ENCODE measurements around the gene SLC37A4. TPM values are rescaled to one million over a fixed set of nuclear protein-coding genes. Genes with fewer than 3 reads are reported as not detected.
A peak's percentile ranks its signal among the peaks of the same experiment; 100 is the strongest.
"Not testable (repeated sequence)": the region's sequence is repeated elsewhere in the genome, so short reads cannot be mapped to it uniquely, and the experiment has no call there.

Gene SLC37A4
- total RNA-seq: 10 to 100 TPM; 28.1 to 36.8 TPM

- H3K4me3 Mint-ChIP-seq: peak within 1 kb of the TSS; percentile 84
- peaks cover 24% of the 10 kb centered on the region for H3K36me3 Mint-ChIP-seq (ENCODE audit: low read depth)
- no peaks in the 10 kb centered on the region for H3K27me3 Mint-ChIP-seq
- no peaks in the 10 kb centered on the region for H3K9me3 Mint-ChIP-seq
- H3K4me1 Mint-ChIP-seq: peaks cover 9% of the 10 kb centered on the region
- peak within 1 kb of the TSS; percentile 78 for H3K27ac Mint-ChIP-seq
- ATAC-seq (replicated peaks): peak; percentile 93
Measured at GRCh38 chr11:119030329-119031047, at the start of gene SLC37A4. Gene SLC37A4, minus strand, starts transcription at chr11:119030877.

GRCh38 chr11:119078675-119079420 lies 48.2 kb upstream of the SLC37A4 start:
- ATAC-seq (replicated peaks): no peak
- Mint-ChIP-seq H3K4me1 (no peaks in the 10 kb centered on the region), H3K4me3 (no peak overlapping the region), H3K9me3 (no peaks in the 10 kb centered on the region), H3K27me3 (no peaks in the 10 kb centered on the region), H3K27ac (no peak overlapping the region), H3K36me3 (ENCODE audit: low read depth) (peaks cover 83% of the 10 kb centered on the region)

- H3K9me3 Mint-ChIP-seq: no peaks in the 10 kb centered on the region
- no peak for ATAC-seq (replicated peaks)
- H3K36me3 Mint-ChIP-seq (ENCODE audit: low read depth): peaks cover 93% of the 10 kb centered on the region
- no peak overlapping the region for H3K4me3 Mint-ChIP-seq
- peaks cover 2% of the 10 kb centered on the region for H3K4me1 Mint-ChIP-seq
- H3K27me3 Mint-ChIP-seq: no peaks in the 10 kb centered on the region
- H3K27ac Mint-ChIP-seq: no peak overlapping the region
Measured at GRCh38 chr11:119077839-119078238, 47.2 kb upstream of the SLC37A4 start.

GRCh38 chr11:119067371-119068222 lies 36.9 kb upstream of the SLC37A4 start, which contains the start of gene VPS11:
Gene VPS11, plus strand, starts transcription at chr11:119067818. Its CDS starts 6 bp downstream, at chr11:119067824.
- Mint-ChIP-seq H3K27ac (peak within 1 kb of the TSS; percentile 99), H3K27me3 (no peaks in the 10 kb centered on the region), H3K9me3 (no peaks in the 10 kb centered on the region), H3K4me1 (peaks cover 23% of the 10 kb centered on the region), H3K36me3 (ENCODE audit: low read depth) (peaks cover 63% of the 10 kb centered on the region), H3K4me3 (peak within 1 kb of the TSS; percentile 97)
- ATAC-seq (replicated peaks): peak; percentile 97

GRCh38 chr11:119065369-119065768 lies 34.7 kb upstream of the SLC37A4 start:
- H3K36me3 Mint-ChIP-seq (ENCODE audit: low read depth): peaks cover 45% of the 10 kb centered on the region
- peak overlapping the region; percentile 97 for H3K4me3 Mint-ChIP-seq
- H3K27me3 Mint-ChIP-seq: no peaks in the 10 kb centered on the region
- peak; percentile 20 for ATAC-seq (replicated peaks)
- H3K4me1 Mint-ChIP-seq: peaks cover 22% of the 10 kb centered on the region
- no peaks in the 10 kb centered on the region for H3K9me3 Mint-ChIP-seq
- H3K27ac Mint-ChIP-seq: peak overlapping the region; percentile 16

GRCh38 chr11:119062779-119063178 lies 32.1 kb upstream of the SLC37A4 start:
- no peak overlapping the region for H3K27ac Mint-ChIP-seq
- peaks cover 21% of the 10 kb centered on the region for H3K4me1 Mint-ChIP-seq
- no peaks in the 10 kb centered on the region for H3K9me3 Mint-ChIP-seq
- no peak overlapping the region for H3K4me3 Mint-ChIP-seq
- ATAC-seq (replicated peaks): no peak
- H3K36me3 Mint-ChIP-seq (ENCODE audit: low read depth): peaks cover 31% of the 10 kb centered on the region
- no peaks in the 10 kb centered on the region for H3K27me3 Mint-ChIP-seq

- H3K27me3 Mint-ChIP-seq: no peaks in the 10 kb centered on the region
- peaks cover 29% of the 10 kb centered on the region for H3K36me3 Mint-ChIP-seq (ENCODE audit: low read depth)
- no peak overlapping the region for H3K4me3 Mint-ChIP-seq
- peaks cover 21% of the 10 kb centered on the region for H3K4me1 Mint-ChIP-seq
- no peak for ATAC-seq (replicated peaks)
- no peak overlapping the region for H3K27ac Mint-ChIP-seq
- H3K9me3 Mint-ChIP-seq: no peaks in the 10 kb centered on the region
Measured at GRCh38 chr11:119061256-119061655, 30.6 kb upstream of the SLC37A4 start.

GRCh38 chr11:119059128-119059527 lies 28.5 kb upstream of the SLC37A4 start:
- not testable (repeated sequence) for H3K9me3 Mint-ChIP-seq; H3K4me3 Mint-ChIP-seq; H3K27ac Mint-ChIP-seq; H3K27me3 Mint-ChIP-seq; ATAC-seq (replicated peaks)
- peaks cover 17% of the 10 kb centered on the region for H3K4me1 Mint-ChIP-seq
- H3K36me3 Mint-ChIP-seq (ENCODE audit: low read depth): peaks cover 40% of the 10 kb centered on the region

GRCh38 chr11:119057000-119057769 lies 26.5 kb upstream of the SLC37A4 start, which contains the start of gene HYOU1:
Gene HYOU1, minus strand, starts transcription at chr11:119057205. Its CDS starts 1,045 bp downstream, at chr11:119056160.
- Mint-ChIP-seq H3K4me1 (peaks cover 29% of the 10 kb centered on the region), H3K27me3 (no peaks in the 10 kb centered on the region), H3K27ac (peak within 1 kb of the TSS; percentile 91), H3K36me3 (ENCODE audit: low read depth) (peaks cover 55% of the 10 kb centered on the region), H3K4me3 (peak within 1 kb of the TSS; percentile 95), H3K9me3 (no peaks in the 10 kb centered on the region)
- ATAC-seq (replicated peaks): peak; percentile 96

GRCh38 chr11:119056421-119056999 lies 25.8 kb upstream of the SLC37A4 start:
- Mint-ChIP-seq H3K36me3 (ENCODE audit: low read depth) (peaks cover 61% of the 10 kb centered on the region), H3K9me3 (no peaks in the 10 kb centered on the region), H3K4me1 (peaks cover 32% of the 10 kb centered on the region), H3K27ac (peak overlapping the region; percentile 91), H3K27me3 (no peaks in the 10 kb centered on the region), H3K4me3 (peak overlapping the region; percentile 95)
- ATAC-seq (replicated peaks): peak; percentile 1

- Mint-ChIP-seq H3K4me3 (peak overlapping the region; percentile 95), H3K4me1 (peaks cover 37% of the 10 kb centered on the region), H3K9me3 (no peaks in the 10 kb centered on the region), H3K36me3 (ENCODE audit: low read depth) (peaks cover 67% of the 10 kb centered on the region), H3K27me3 (no peaks in the 10 kb centered on the region), H3K27ac (peak overlapping the region; percentile 89)
- ATAC-seq (replicated peaks): no peak
Measured at GRCh38 chr11:119055901-119056300, 25.2 kb upstream of the SLC37A4 start.

GRCh38 chr11:119054418-119054817 lies 23.7 kb upstream of the SLC37A4 start:
- H3K4me1 Mint-ChIP-seq: peaks cover 41% of the 10 kb centered on the region
- H3K27me3 Mint-ChIP-seq: no peaks in the 10 kb centered on the region
- no peak for ATAC-seq (replicated peaks)
- H3K4me3 Mint-ChIP-seq: no peak overlapping the region
- H3K36me3 Mint-ChIP-seq (ENCODE audit: low read depth): peaks cover 75% of the 10 kb centered on the region
- H3K9me3 Mint-ChIP-seq: no peaks in the 10 kb centered on the region
- H3K27ac Mint-ChIP-seq: no peak overlapping the region

GRCh38 chr11:119052163-119052814 lies 21.6 kb upstream of the SLC37A4 start:
- Mint-ChIP-seq H3K27ac (peak overlapping the region; percentile 87), H3K36me3 (ENCODE audit: low read depth) (peaks cover 96% of the 10 kb centered on the region), H3K4me3 (peak overlapping the region; percentile 66), H3K9me3 (no peaks in the 10 kb centered on the region), H3K4me1 (peaks cover 42% of the 10 kb centered on the region), H3K27me3 (no peaks in the 10 kb centered on the region)
- ATAC-seq (replicated peaks): no peak
